SK-N-SH (cell line): ENCODE measurements around the gene ARMH3. TPM values are rescaled to one million over a fixed set of nuclear protein-coding genes. Genes with fewer than 3 reads are reported as not detected.

Source experiments
- CTCF ChIA-PET: fragments of 300-600, 350-600 bp; formaldehyde crosslinking; extraction: SDS; loops from one replicate; lab custom pipeline; 2021; lab: Yijun Ruan, JAX
- POLR2A ChIA-PET: fragments of 350-600 bp; sonication (Branson Sonifier 250); formaldehyde crosslinking; extraction: SDS; loops from one replicate; lab custom pipeline; 2020; ENCODE audit warnings: antibody characterized with exemption, inconsistent platforms; lab: Yijun Ruan, JAX
- DNase-seq: peaks from one replicate; pipeline ENCODE4 v3.0.0; 2012
- H2AFZ ChIP-seq: fragments of 200-600 bp; sonication (generic); 2 replicates; pipeline ENCODE4 v1.8.1; 2016; ENCODE audit warnings: antibody characterized with exemption, mild to moderate bottlenecking, low read depth
- H3F3A ChIP-seq: fragments of 200-600 bp; sonication (generic); replicated peaks from 2 replicates; pipeline ENCODE3; 2016; ENCODE audit warnings: antibody characterized with exemption, mild to moderate bottlenecking; ENCODE audit not compliant: insufficient read depth
- H3K27ac ChIP-seq, 2 experiments: fragments of 200-500 bp in 1 of 2; fragments of 200-600 bp in 1 of 2; sonication (Bioruptor generic) in 1 of 2; sonication (generic), shearing (Covaris generic) in 1 of 2; 2 replicates each; pipeline versions ENCODE4 v1.5.1 to v1.6.1; 2014 to 2016; ENCODE audit warnings: low read depth in 2 of 2, inconsistent platforms in 1 of 2, low read length in 1 of 2, mild to moderate bottlenecking in 1 of 2, mixed read lengths in 1 of 2
- H3K27me3 ChIP-seq: fragments of 200-600 bp; sonication (generic), shearing (Covaris generic); 2 replicates; pipeline ENCODE4 v1.6.1; 2016; ENCODE audit warnings: mixed run types; ENCODE audit not compliant: insufficient read depth
- H3K36me3 ChIP-seq, 2 experiments: fragments of 200-500 bp in 1 of 2; fragments of 200-600 bp in 1 of 2; sonication (Bioruptor generic) in 1 of 2; sonication (generic) in 1 of 2; replicated peaks in 1 of 2; 2 replicates each; pipeline versions ENCODE3 to v1.5.1; 2014 to 2016; ENCODE audit warnings: low read length in 1 of 2, mild to moderate bottlenecking in 1 of 2; ENCODE audit not compliant: insufficient read depth in 2 of 2, control insufficient read depth in 1 of 2
- H3K4me1 ChIP-seq, 2 experiments: fragments of 200-500 bp in 1 of 2; fragments of 200-600 bp in 1 of 2; sonication (Bioruptor generic) in 1 of 2; sonication (generic), shearing (Covaris generic) in 1 of 2; 2 replicates each; pipeline versions ENCODE4 v1.5.1 to v1.6.1; 2014 to 2016; ENCODE audit warnings: low read depth in 1 of 2, low read length in 1 of 2, mixed run types in 1 of 2; ENCODE audit not compliant: insufficient read depth in 2 of 2, control insufficient read depth in 1 of 2
- H3K4me2 ChIP-seq: fragments of 200-600 bp; sonication (generic), shearing (Covaris generic); 2 replicates; pipeline ENCODE4 v1.6.1; 2017; ENCODE audit warnings: mixed run types
- H3K4me3 ChIP-seq, 2 experiments: fragments of 200-500 bp in 1 of 2; fragments of 200-600 bp in 1 of 2; sonication (Bioruptor generic) in 1 of 2; sonication (generic), shearing (Covaris generic) in 1 of 2; 2 replicates each; pipeline versions ENCODE4 v1.5.1 to v1.8.1; 2014 to 2016; ENCODE audit warnings: low read depth in 2 of 2, inconsistent platforms in 1 of 2, low read length in 1 of 2, mild to moderate bottlenecking in 1 of 2, mixed read lengths in 1 of 2, moderate library complexity in 1 of 2
- H3K79me2 ChIP-seq: fragments of 200-600 bp; sonication (generic); 2 replicates; pipeline ENCODE4 v1.8.1; 2017; ENCODE audit warnings: mild to moderate bottlenecking; ENCODE audit not compliant: insufficient read depth
- H3K9ac ChIP-seq: fragments of 200-600 bp; sonication (generic); 2 replicates; pipeline ENCODE4 v1.6.1; 2017; ENCODE audit warnings: mixed run types
- H3K9me2 ChIP-seq: fragments of 200-600 bp; sonication (generic); 2 replicates; pipeline ENCODE4 v1.6.1; 2017; ENCODE audit warnings: mixed run types
- H3K9me3 ChIP-seq: fragments of 200-600 bp; sonication (generic); 2 replicates; pipeline ENCODE4 v1.6.1; 2017; ENCODE audit warnings: mixed run types, mild to moderate bottlenecking, moderate library complexity
- H4K20me1 ChIP-seq: fragments of 200-600 bp; sonication (generic); 2 replicates; pipeline ENCODE4 v1.6.1; 2017; ENCODE audit warnings: mild to moderate bottlenecking, mixed run types; ENCODE audit not compliant: insufficient read depth
- CHD2 ChIP-seq: fragments of 150-350 bp; IDR thresholded peaks from 2 replicates; pipeline ENCODE4 v1.6.1; 2018; ENCODE audit warnings: low read length; ENCODE audit not compliant: partially characterized antibody
- EP300 ChIP-seq, 2 experiments: IDR thresholded peaks; 2 replicates each; pipeline versions ENCODE4 v1.4.0 to v1.6.1; 2012; ENCODE audit warnings: borderline replicate concordance in 1 of 2, low read depth in 1 of 2, low read length in 1 of 2
- EZH2phosphoT487 ChIP-seq: fragments of 200-600 bp; sonication (generic); IDR thresholded peaks from 2 replicates; pipeline ENCODE4 v1.6.1; 2017; ENCODE audit warnings: low read depth, mixed run types, mild to moderate bottlenecking, antibody characterized with exemption, moderate library complexity, borderline replicate concordance
- FOSL2 ChIP-seq: IDR thresholded peaks from 2 replicates; pipeline ENCODE4 v1.4.0; 2012; ENCODE audit warnings: low read depth, mild to moderate bottlenecking, moderate library complexity, borderline replicate concordance
- FOXJ3 ChIP-seq: sonication (generic); formaldehyde crosslinking; IDR thresholded peaks from 2 replicates; pipeline ENCODE4 v1.5.1; 2020; ENCODE audit warnings: mild to moderate bottlenecking, missing genetic modification reagents
- GABPA ChIP-seq: IDR thresholded peaks from 2 replicates; pipeline ENCODE4 v1.4.0; 2012; ENCODE audit warnings: low read depth, mild to moderate bottlenecking
- JUND ChIP-seq: IDR thresholded peaks from 2 replicates; pipeline ENCODE4 v1.4.0; 2012
- MEF2A ChIP-seq: IDR thresholded peaks from 2 replicates; pipeline ENCODE4 v1.4.0; 2012; ENCODE audit warnings: low read depth, borderline replicate concordance
- NRF1 ChIP-seq: IDR thresholded peaks from 2 replicates; pipeline ENCODE4 v1.6.1; 2012; ENCODE audit warnings: low read depth, mild to moderate bottlenecking, low read length
- POLR2AphosphoS5 ChIP-seq: IDR thresholded peaks from 2 replicates; pipeline ENCODE4 v1.6.1; 2012; ENCODE audit warnings: low read depth, low read length
- RAD21 ChIP-seq: IDR thresholded peaks from 2 replicates; pipeline ENCODE4 v1.6.1; 2012; ENCODE audit warnings: mild to moderate bottlenecking, low read length
- RFX5 ChIP-seq: IDR thresholded peaks from 2 replicates; pipeline ENCODE4 v1.6.1; 2012; ENCODE audit warnings: mild to moderate bottlenecking, improper control_type of control experiment, low read length
- RXRA ChIP-seq: IDR thresholded peaks from 2 replicates; pipeline ENCODE4 v1.4.0; 2012; ENCODE audit warnings: low read depth, mild to moderate bottlenecking, borderline replicate concordance
- SMC3 ChIP-seq: IDR thresholded peaks from 2 replicates; pipeline ENCODE4 v1.6.1; 2012; ENCODE audit warnings: low read depth, low read length, improper control_type of control experiment
- YY1 ChIP-seq: IDR thresholded peaks from 2 replicates; pipeline ENCODE4 v1.4.0; 2012; ENCODE audit warnings: low read depth, mild to moderate bottlenecking
- WGBS: methylation state at CpG from one replicate; pipeline ENCODE4 v1.1.6; 2017; ENCODE audit warnings: low lambda C conversion rate; 5-methylcytosine and 5-hydroxymethylcytosine counted together
- polyA plus RNA-seq, 3 experiments: library from polyadenylated mRNA; depleted of rRNA; stranded (reverse); fragments of >200 nt; gene quantifications; 2 replicates each; pipeline ENCODE4 v1.2.3, GENCODE V29; 2012
- TF ChIP-seq, protein P1 (sequence below): IDR thresholded peaks from 2 replicates; pipeline ENCODE4 v1.4.0; 2012; ENCODE audit warnings: low read depth, borderline replicate concordance
- TF ChIP-seq, protein P2 (sequence below): IDR thresholded peaks from 2 replicates; pipeline ENCODE4 v1.4.0; 2012; ENCODE audit warnings: low read depth
- TF ChIP-seq, protein P3 (sequence below): IDR thresholded peaks from 2 replicates; pipeline ENCODE4 v1.6.1; 2012; ENCODE audit warnings: mild to moderate bottlenecking, low read depth, low read length, moderate library complexity

The ARMH3 gene
- polyA plus RNA-seq, 1 of the 3 experiments (the other 2 are of a cell fraction): 12.1 TPM

DNA sequence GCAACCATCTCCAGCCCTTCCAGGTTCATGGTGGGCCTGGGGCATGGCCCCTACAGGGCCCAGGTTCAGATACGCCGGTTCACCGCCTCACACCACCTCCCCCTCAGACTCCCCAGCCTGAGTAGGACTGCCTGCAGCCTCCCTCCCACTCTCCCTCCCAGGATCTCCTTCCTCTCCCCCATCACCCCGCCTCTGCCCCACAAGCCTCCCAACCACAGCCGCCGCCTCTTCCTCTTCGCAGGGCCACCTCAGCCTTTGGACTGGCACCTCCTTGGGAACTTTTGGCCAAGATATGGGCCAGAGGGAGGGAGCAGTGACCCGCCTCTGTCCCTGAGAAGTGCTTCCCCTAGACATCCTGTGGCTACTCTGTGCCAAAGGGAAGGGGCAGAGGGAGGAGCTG, 221.6 kb downstream of the ARMH3 start:
- CTCF ChIA-PET: interaction anchor here (1.9 to 13.4 kb wide), 3 partner anchors 8 to 179 kb away, joined by 7 to 301 read pairs (median 73); partner anchors contain the start of genes KCNIP2 and OGA
- Histone ChIP-seq H2AFZ (no peak overlapping the region), H3K4me2 (no peak overlapping the region), H3K4me1 (peaks cover 14 to 30% of the 10 kb centered on the region in 2 experiments; a peak in 3 of 4 replicates), H3K79me2 (no peaks in the 10 kb centered on the region), H3K9me3 (no peaks in the 10 kb centered on the region), H3K36me3 (no peaks in the 10 kb centered on the region), H4K20me1 (0 out of 2 replicates have a peak, but pooled peaks cover 4% of the 10 kb centered on the region), H3F3A (peaks cover 4% of the 10 kb centered on the region), H3K9me2 (no peaks in the 10 kb centered on the region)
- DNase-seq: no peak
- TF ChIP-seq RAD21: no peak
- TF ChIP-seq RXRA: no peak
- no peak for TF ChIP-seq GABPA
- no peak for TF ChIP-seq POLR2AphosphoS5
- no peak for TF ChIP-seq EP300 (IDR thresholded peaks at IDR 0.05; ENCODE audit: borderline replicate concordance in 1 of 2, low read depth in 1 of 2, low read length in 1 of 2)
- no peak for TF ChIP-seq NRF1
- TF ChIP-seq, protein P1, sequence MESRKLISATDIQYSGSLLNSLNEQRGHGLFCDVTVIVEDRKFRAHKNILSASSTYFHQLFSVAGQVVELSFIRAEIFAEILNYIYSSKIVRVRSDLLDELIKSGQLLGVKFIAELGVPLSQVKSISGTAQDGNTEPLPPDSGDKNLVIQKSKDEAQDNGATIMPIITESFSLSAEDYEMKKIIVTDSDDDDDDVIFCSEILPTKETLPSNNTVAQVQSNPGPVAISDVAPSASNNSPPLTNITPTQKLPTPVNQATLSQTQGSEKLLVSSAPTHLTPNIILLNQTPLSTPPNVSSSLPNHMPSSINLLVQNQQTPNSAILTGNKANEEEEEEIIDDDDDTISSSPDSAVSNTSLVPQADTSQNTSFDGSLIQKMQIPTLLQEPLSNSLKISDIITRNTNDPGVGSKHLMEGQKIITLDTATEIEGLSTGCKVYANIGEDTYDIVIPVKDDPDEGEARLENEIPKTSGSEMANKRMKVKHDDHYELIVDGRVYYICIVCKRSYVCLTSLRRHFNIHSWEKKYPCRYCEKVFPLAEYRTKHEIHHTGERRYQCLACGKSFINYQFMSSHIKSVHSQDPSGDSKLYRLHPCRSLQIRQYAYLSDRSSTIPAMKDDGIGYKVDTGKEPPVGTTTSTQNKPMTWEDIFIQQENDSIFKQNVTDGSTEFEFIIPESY: no peak
- no peak for TF ChIP-seq MEF2A
- no peak for TF ChIP-seq FOXJ3 (CRISPR knock-in tag)
- TF ChIP-seq SMC3: no peak
- no peak for TF ChIP-seq CHD2
- TF ChIP-seq JUND: no peak
- TF ChIP-seq, protein P2, sequence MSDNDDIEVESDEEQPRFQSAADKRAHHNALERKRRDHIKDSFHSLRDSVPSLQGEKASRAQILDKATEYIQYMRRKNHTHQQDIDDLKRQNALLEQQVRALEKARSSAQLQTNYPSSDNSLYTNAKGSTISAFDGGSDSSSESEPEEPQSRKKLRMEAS: no peak
- TF ChIP-seq YY1: no peak
- no peak for TF ChIP-seq RFX5
- TF ChIP-seq, all 33 proteins: peak for 0
- Histone ChIP-seq H3K27ac (no peak overlapping the region), H3K9ac (no peak overlapping the region), H3K27me3 (no peaks in the 10 kb centered on the region), H3K4me3 (no peak overlapping the region)
- 95% methylated on average over 6 of the region's 8 CpGs for WGBS
- POLR2A ChIA-PET: interaction anchor here (2.8 kb wide), 1 partner anchor 16 kb away, joined by 10 read pairs; the partner anchor contains the start of gene OGA

GRCh38 chr10:101833466-101833865, 222.5 kb downstream of the ARMH3 start:
- WGBS: 100% methylated on average over 1 of the region's 1 CpG
- 0 out of 2 replicates have a peak, but pooled peaks cover 3% of the 10 kb centered on the region for H4K20me1 ChIP-seq

More at GRCh38 chr10:101833466-101833865, 222.5 kb downstream of the ARMH3 start:
- H3K9me3 ChIP-seq: no peaks in the 10 kb centered on the region
- ChIA-PET POLR2A (interaction anchor here (2.8 kb wide), 1 partner anchor 15 kb away, joined by 10 read pairs; the partner anchor contains the start of gene OGA), CTCF (interaction anchor here (1.4 to 8.5 kb wide), 3 partner anchors 9 to 176 kb away, joined by 4 to 73 read pairs (median 7); partner anchors contain the start of gene KCNIP2)
- H3F3A ChIP-seq: peaks cover 4% of the 10 kb centered on the region
- no peaks in the 10 kb centered on the region for H3K36me3 ChIP-seq
- H3K4me1 ChIP-seq: peaks cover 14 to 35% of the 10 kb centered on the region in 2 experiments; a peak in 3 of 4 replicates
- no peak overlapping the region for H2AFZ ChIP-seq
- no peak for TF ChIP-seq EZH2phosphoT487
- no peak for TF ChIP-seq RAD21
- no peak for TF ChIP-seq NRF1
- TF ChIP-seq GABPA: no peak
- TF ChIP-seq, protein P1: no peak
- TF ChIP-seq FOSL2: no peak
- TF ChIP-seq, protein P3, sequence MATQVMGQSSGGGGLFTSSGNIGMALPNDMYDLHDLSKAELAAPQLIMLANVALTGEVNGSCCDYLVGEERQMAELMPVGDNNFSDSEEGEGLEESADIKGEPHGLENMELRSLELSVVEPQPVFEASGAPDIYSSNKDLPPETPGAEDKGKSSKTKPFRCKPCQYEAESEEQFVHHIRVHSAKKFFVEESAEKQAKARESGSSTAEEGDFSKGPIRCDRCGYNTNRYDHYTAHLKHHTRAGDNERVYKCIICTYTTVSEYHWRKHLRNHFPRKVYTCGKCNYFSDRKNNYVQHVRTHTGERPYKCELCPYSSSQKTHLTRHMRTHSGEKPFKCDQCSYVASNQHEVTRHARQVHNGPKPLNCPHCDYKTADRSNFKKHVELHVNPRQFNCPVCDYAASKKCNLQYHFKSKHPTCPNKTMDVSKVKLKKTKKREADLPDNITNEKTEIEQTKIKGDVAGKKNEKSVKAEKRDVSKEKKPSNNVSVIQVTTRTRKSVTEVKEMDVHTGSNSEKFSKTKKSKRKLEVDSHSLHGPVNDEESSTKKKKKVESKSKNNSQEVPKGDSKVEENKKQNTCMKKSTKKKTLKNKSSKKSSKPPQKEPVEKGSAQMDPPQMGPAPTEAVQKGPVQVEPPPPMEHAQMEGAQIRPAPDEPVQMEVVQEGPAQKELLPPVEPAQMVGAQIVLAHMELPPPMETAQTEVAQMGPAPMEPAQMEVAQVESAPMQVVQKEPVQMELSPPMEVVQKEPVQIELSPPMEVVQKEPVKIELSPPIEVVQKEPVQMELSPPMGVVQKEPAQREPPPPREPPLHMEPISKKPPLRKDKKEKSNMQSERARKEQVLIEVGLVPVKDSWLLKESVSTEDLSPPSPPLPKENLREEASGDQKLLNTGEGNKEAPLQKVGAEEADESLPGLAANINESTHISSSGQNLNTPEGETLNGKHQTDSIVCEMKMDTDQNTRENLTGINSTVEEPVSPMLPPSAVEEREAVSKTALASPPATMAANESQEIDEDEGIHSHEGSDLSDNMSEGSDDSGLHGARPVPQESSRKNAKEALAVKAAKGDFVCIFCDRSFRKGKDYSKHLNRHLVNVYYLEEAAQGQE: no peak
- TF ChIP-seq POLR2AphosphoS5: no peak
- no peak for TF ChIP-seq RFX5
- H3K27ac ChIP-seq: no peak overlapping the region
- H3K79me2 ChIP-seq: no peaks in the 10 kb centered on the region
- H3K4me2 ChIP-seq: no peak overlapping the region
- H3K9ac ChIP-seq: no peak overlapping the region
- no peak for DNase-seq
- no peaks in the 10 kb centered on the region for H3K27me3 ChIP-seq
- H3K9me2 ChIP-seq: no peaks in the 10 kb centered on the region
- H3K4me3 ChIP-seq: no peak overlapping the region
